GM18858 (cell line): Measurements from ENCODE around the gene BDKRB1.
"Not testable (repeated sequence)": the region's sequence is repeated elsewhere in the genome, so short reads cannot be mapped to it uniquely, and the experiment has no call there.

Source experiments
- ATAC-seq: cut with Tn5 transposase; IDR thresholded peaks from one replicate; pipeline ENCODE4 v1.9.1; 2021; ENCODE audit not compliant: unreplicated experiment

BDKRB1 gene

GRCh38 chr14:96232506-96232905 lies 23.5 kb upstream of the BDKRB1 start:
- ATAC-seq = no peak

DNA sequence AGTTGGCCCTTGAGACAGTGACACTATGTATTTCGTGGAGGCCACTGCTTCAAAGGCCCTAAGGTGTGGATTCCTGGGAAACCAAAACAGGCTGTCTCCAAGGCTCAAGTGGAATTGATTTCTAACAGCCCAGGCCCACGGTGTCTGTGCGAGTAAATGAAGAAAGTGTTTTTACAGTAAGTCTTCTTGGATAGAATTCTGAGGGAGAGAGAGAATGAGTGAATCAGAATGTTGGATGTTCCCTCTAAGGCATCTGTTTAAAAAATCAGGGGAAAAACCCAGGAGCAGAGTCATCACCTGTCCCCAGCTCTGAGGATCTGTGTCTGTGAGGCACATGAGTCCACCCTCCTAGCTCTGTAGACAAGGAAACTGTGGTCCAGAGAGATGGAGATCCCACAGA lies 22.3 kb upstream of the BDKRB1 start:
- no peak for ATAC-seq

GRCh38 chr14:96235426-96235825 lies 20.6 kb upstream of the BDKRB1 start:
- no peak for ATAC-seq

GRCh38 chr14:96237641-96238040 lies 18.4 kb upstream of the BDKRB1 start:
- ATAC-seq = no peak

GRCh38 chr14:96238676-96239265 lies 17.2 kb upstream of the BDKRB1 start:
- ATAC-seq = no peak

DNA sequence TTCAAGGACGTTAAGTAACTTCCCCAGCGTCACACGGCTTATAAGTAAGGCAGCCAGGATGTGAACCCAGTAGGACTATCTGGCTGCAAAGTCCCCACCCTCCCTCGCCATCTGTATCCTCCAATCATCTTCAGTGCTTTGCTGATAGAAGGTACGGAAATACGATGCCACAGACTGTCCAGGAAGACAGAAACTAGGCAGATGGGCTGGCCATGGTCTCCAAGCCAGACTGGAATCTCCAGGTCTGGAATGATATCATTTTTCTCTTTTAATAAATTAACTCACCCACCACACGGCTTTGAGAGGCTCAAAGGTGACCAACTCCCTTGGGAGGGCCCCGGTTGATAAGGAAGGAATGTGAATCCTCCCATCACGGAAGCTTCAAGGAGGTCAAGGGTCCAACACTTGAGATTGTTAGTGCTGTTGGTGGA lies 16.3 kb upstream of the BDKRB1 start:
- ATAC-seq = no peak

GRCh38 chr14:96240641-96241040 lies 15.4 kb upstream of the BDKRB1 start:
- ATAC-seq = no peak

- ATAC-seq = no peak
Observed at GRCh38 chr14:96242126-96242525, 13.9 kb upstream of the BDKRB1 start.

- ATAC-seq = no peak
Observed at GRCh38 chr14:96243785-96244184, 12.2 kb upstream of the BDKRB1 start.

GRCh38 chr14:96245074-96245473 lies 10.9 kb upstream of the BDKRB1 start:
- ATAC-seq = not testable (repeated sequence)

DNA sequence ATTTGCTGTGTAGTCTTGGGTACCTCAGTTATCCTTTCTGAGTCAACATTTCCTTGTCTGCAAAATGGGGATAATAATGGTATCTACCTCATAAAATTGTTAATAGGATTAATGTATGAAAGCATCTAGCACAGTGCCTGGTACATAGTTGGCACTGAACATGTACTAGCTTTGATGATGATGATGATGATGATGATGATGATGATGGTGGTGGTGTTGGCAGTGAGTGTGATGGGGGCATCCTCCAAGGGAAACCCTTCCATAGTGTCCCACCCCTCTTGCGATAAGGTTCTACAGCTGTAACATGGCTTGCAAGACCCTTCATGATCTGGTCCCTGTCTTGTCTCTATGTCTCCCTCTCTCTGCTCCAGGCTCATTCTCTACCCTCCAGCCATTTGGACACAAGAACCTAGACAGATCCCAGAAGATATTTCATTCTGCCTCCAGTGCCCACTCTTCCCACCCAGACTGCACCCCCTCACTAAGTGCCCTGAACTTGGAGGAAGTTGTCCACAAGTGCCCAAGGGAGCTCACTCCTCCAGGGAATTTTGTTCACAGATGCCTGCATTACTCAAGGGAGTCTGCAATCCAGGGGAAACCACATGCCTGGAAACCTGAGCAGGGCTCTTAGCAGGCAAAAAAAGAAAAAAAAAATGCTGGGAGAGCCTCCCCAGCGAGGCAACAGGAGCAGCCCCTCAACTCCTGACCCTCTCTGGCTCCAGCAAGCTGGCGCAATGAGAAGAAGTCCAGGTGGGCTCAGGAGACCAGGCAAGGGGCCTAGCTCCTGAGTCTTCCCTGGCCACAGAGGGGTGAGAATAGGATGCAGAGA lies 10.1 kb upstream of the BDKRB1 start:
- ATAC-seq = no peak

- no peak for ATAC-seq
Observed at GRCh38 chr14:96246539-96246847, 9.5 kb upstream of the BDKRB1 start.

DNA sequence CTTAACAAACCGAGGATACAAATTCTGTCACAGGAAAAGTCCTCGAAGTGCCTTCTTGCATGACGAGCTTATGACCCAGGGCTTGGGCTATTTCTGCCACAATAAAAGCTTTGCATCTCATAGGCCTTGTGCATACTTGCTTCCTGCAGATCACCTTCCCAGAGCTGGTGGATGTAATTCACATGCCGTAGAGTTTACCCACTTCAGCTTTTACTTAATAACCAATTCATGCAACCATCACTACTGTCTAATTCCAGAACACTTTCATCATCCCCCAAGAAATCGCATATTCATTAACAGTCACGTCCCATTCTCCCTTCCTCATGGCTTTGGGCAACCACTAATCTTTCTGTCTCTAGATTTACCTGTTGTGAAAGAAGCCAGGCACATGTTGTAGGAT lies 9.0 kb upstream of the BDKRB1 start:
- no peak for ATAC-seq

DNA sequence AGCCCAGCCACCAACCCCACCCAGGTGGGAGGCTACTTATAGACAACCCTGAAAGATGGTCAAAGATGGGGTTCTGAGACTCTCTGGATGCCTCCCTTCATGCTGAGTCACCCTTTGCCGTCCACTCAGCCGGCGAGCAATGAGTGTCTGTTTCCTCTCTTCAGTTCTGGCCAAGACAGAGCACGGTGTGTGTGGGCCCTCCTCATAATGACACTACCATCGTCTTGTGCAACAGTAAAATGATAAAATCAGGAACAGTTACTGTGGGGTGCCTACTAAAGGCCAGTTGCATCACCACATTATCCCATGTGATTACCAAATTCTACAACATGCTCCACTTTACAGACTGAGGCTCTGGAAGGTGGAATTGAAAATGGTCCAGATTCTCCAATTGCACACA lies 7.0 kb upstream of the BDKRB1 start:
- no peak for ATAC-seq

DNA sequence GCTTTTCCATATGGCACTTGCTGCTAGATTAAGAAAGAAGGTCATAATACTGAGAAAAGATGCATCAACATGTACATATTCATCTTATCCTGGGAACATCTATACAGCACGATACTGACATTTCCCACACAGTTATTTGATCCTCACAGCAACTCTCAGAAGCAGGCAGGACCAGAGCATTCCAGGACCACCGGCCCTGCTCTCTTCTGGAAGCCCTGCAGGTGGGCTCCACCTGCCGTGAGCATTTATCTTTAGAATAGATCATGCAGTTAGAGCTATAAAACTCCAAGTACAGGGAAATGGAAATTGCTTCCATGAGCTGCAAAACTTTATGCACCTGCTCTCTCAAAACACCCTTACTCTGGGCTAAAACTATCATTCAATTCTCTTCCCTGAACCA lies 5.5 kb upstream of the BDKRB1 start:
- no peak for ATAC-seq

- no peak for ATAC-seq
Observed at GRCh38 chr14:96251656-96252155, 4.3 kb upstream of the BDKRB1 start.

DNA sequence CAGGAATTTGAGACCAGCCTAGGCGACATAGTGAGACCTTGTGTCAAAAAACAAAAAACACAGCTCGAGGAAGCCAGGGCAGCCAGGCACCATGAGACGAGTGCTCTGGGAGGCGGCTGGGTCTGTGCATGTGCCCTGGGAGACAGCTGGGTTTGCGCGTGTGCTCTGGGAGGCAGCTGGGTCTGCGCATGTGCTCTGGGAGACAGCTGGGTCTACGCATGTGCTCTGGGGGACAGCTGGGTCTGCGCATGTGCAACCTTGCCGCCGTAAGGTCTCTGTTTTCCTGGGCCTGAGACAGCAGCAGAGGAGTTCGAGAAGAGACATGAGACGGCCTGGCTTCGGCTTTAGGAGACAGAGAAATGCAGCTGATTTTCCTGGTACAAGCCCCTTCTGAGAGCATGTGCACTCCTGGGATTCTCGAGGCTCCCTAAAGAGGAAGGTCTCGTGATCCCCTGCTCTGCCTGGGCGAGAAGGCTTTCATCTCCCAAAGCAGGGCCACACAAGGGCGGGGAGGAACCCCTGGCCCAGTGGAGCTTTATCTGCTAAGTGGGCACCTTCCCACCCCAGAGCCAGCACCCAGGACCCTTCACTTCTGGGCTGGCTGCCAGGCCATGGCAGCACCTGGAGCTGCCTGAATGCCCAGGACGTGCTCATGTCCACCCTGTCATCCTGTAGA lies 3.5 kb upstream of the BDKRB1 start:
- no peak for ATAC-seq

- ATAC-seq = no peak
Observed at GRCh38 chr14:96252999-96253539, 2.9 kb upstream of the BDKRB1 start.

DNA sequence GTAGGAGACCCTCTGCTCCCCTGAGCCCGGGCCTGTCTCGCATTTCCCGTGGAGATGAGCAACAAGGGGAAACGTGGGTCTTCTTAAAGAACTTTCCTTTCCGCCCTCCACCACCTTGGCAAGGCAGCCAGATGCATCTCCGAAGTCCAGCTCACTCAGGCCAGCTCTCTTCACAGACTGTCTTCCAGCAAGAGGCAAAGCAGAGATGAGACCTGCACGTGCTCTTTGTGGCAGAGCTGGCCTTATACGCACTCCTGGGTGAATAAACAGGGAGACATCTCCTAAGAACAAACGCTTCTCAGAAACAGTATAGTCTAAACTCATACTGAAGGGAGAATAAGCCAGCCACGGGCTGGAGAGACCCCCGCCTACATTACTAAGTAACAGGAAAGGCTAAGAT lies 1.3 kb upstream of the BDKRB1 start:
- no peak for ATAC-seq

DNA sequence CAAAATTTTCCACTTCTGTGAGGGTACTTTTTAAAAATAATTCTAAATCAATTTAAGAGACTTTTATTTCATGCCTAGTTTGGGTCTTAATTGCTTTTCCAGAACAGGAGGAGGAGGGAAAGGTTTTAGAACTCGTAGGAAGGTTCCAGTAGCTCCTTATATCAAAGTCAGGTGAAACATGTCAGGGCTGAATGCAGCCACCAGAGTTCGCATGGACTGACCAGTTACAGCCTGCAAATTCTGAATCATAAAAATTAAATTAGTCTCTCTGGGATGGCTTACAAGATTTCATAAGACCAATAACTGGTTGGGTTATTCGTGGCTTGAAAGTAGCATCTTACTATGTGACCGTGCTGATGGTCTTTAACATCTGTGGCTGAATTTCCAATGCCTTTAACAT lies 397 bp downstream of the BDKRB1 start:
- no peak for ATAC-seq

DNA sequence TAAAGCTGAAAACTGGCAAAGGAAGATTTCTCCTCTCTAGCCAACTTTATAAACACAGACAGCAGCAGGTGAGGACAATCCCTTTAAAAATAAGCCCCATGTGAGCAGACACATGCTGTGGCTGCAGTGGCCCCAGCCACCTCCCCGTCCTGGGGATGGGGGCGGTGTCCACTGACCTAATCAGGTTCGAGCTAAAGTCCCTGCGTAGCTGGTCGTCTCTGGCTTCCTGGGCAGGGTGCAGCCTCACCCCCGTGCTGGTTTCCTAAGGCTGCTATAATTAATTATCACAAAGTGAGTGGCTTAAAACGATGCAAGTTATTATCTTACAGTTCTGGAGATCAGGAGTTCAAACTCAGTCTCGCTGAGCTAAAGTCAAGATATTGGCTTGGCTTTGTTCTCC lies 1.0 kb downstream of the BDKRB1 start:
- no peak for ATAC-seq

GRCh38 chr14:96257900-96258299 lies 1.9 kb downstream of the BDKRB1 start:
- no peak for ATAC-seq
